ENCODE results near the gene CEP131. TPM values are rescaled to one million over a fixed set of nuclear protein-coding genes. Genes with fewer than 3 reads are reported as not detected.

CEP131 gene
- total and polyA plus RNA-seq, 7 donors = 1.8 to 11.6 (median 5.0) TPM

DNA sequence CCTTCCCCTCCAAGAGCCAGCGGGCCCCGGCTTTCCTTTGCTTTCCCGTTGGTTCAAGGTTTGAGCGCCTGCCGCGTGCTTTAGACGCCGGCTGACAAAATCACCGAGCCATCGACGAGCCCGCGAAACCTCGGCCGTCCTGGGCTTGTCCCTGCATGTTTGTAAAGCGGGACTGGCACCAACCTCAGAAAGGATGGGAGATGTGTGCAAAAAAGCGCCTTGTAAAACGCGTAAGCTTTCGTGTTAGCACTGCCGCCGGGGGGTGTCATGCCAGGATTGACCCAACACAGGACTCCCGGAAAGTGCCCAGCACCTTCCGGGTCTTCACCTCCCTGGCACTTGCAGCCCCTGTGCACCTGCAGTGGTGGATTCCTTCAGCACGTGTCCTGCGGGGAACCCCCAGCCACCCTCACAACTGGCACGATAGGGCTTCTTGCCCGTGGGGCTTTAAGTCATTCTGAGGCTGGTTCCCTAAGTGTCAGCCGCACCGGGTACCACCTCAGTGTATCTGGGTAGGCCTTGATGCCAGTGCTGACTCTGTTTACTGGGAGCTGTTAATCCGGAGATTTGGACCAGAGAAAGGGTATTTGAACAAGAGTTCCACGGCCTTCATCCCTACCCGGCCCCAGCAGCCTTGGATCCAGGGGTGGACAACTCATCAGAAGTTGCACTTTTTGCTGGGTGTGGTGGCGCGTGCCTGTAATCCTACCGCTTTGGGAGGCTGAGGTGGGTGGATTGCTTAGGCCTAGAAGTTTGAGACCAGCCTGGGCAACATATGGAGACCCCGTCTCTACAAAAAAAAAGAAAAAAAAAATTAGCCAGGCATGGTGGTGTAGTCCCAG, 17.2 kb upstream of the CEP131 start:
- Histone ChIP-seq H3K4me1 (peaks cover 0 to 45% (median 36%) of the 10 kb centered on the region in 4 donors), H3K36me3 (peaks cover 0 to 14% (median 0%) of the 10 kb centered on the region in 4 donors), H3K27ac (peak overlapping the region; percentile 87 to 92 (median 88)), H3K4me3 (peak overlapping the region; percentile 59 to 93 (median 90)), H3K27me3 (no peaks in the 10 kb centered on the region), H3K9me3 (no peaks in the 10 kb centered on the region)
- intact Hi-C loops (cut with DNase I) = loop anchor here (1.0 to 5.0 kb wide), 2 partner anchors 17 to 253 kb away; no protein-coding TSS in a partner anchor
- no peak for TF ChIP-seq POLR2A (IDR thresholded peaks at IDR 0.05)
- no peak for TF ChIP-seq CTCF (IDR thresholded peaks at IDR 0.05)
- TF ChIP-seq POLR2AphosphoS5 (IDR thresholded peaks at IDR 0.05) = no peak
- no peak for TF ChIP-seq EP300 (IDR thresholded peaks at IDR 0.05)
- DNase-seq = no peak
- WGBS, 2 donors = 11 to 18% methylated on average over 37 of the region's 37 CpGs

DNA sequence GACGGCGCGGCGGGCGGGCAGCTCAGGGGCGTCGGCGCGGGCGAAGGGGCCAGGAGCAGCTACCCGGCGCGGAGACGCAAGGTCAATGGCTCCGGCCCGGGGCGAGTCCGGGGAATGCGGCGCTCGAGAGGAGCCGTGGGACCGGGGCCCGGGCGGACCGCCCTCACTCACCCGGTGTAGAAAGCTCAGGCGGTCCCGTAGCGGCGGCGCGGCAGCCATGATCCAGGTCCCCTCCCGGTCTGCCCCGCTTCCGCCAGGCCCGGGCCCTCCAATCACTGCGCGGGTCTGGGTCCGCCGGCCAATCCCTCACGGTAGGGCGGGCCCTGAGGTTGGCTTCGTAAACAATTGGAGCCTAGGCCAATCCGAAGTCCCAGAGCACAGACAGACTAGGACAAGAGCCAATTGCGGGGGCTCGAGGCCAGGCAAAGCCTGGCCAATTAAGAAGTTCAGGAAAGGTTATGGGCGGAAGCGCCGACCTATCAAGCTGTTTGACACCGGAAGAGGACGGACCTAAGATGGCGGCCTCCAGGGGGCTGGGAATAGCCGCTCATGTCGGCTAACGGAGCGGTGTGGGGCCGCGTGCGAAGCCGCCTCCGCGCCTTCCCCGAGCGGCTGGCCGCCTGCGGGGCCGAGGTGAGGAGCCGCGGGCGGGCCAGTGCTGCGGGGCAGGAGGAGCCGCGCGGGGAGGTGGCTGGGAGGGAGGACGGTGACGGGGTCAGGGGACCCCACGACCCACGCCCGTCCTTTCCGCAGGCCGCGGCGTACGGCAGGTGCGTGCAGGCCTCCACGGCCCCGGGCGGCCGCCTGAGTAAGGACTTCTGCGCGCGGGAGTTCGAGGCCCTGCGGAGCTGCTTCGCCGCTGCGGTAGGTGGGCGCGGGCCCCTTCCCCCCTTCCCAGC, 16.3 kb upstream of the CEP131 start, which contains the start of the genes NDUFAF8 and TEPSIN:
Gene NDUFAF8 (plus strand): TSS at position 504 of the 899 bp plus-strand sequence. CDS start 46 bp downstream, at position 550.
Gene TEPSIN (minus strand): TSS at position 241 of the 899 bp plus-strand sequence. CDS start 22 bp downstream, at position 219.
- Histone ChIP-seq H3K36me3 (peaks cover 0 to 20% (median 0%) of the 10 kb centered on the region in 4 donors), H3K27ac (peak within 1 kb of the TSS; percentile 87 to 92 (median 88)), H3K4me1 (peaks cover 0 to 45% (median 36%) of the 10 kb centered on the region in 4 donors), H3K27me3 (no peaks in the 10 kb centered on the region), H3K4me3 (peak within 1 kb of the TSS; percentile 76 to 93 (median 90)), H3K9me3 (no peaks in the 10 kb centered on the region)
- TF ChIP-seq POLR2AphosphoS5 (IDR thresholded peaks at IDR 0.05) (peak; percentile 62 to 91 (median 80)), CTCF (IDR thresholded peaks at IDR 0.05) (peak in 1 of 4 experiments; percentile 8), POLR2A (IDR thresholded peaks at IDR 0.05) (peak; percentile 6 to 19), EP300 (IDR thresholded peaks at IDR 0.05) (no peak)
- DNase-seq = peak; percentile 99
- 0% methylated on average over 100 of the region's 100 CpGs for WGBS, 2 donors
- intact Hi-C loops (cut with DNase I) = loop anchor here (1.0 kb wide), 1 partner anchor 16 kb away; no protein-coding TSS in a partner anchor

GRCh38 chr17:81238490-81238814, 15.7 kb upstream of the CEP131 start:
- TF ChIP-seq CTCF (IDR thresholded peaks at IDR 0.05) (no peak), POLR2AphosphoS5 (IDR thresholded peaks at IDR 0.05) (no peak), POLR2A (IDR thresholded peaks at IDR 0.05) (no peak), EP300 (IDR thresholded peaks at IDR 0.05) (no peak)
- Histone ChIP-seq H3K27ac (peak overlapping the region; percentile 44 to 88 (median 67)), H3K36me3 (peaks cover under 1 to 26% (median 1%) of the 10 kb centered on the region in 4 donors), H3K9me3 (no peaks in the 10 kb centered on the region), H3K27me3 (no peaks in the 10 kb centered on the region), H3K4me3 (peak overlapping the region; percentile 76 to 93 (median 90)), H3K4me1 (peaks cover 0 to 45% (median 36%) of the 10 kb centered on the region in 4 donors)
- intact Hi-C loops (cut with DNase I) = no loop called here
- DNase-seq = no peak
- 1% methylated on average over 26 of the region's 26 CpGs for WGBS, 2 donors

- intact Hi-C loops (cut with DNase I) = no loop called here
- TF ChIP-seq CTCF (IDR thresholded peaks at IDR 0.05) (no peak), EP300 (IDR thresholded peaks at IDR 0.05) (no peak), POLR2AphosphoS5 (IDR thresholded peaks at IDR 0.05) (no peak), POLR2A (IDR thresholded peaks at IDR 0.05) (no peak)
Observed at GRCh38 chr17:81237591-81238489, 15.1 kb upstream of the CEP131 start.

More at GRCh38 chr17:81237591-81238489, 15.1 kb upstream of the CEP131 start:
- DNase-seq = no peak
- H3K4me3 ChIP-seq = peak overlapping the region; percentile 76 to 93 (median 90)
- peaks cover 0 to 45% (median 36%) of the 10 kb centered on the region in 4 donors for H3K4me1 ChIP-seq
- H3K27me3 ChIP-seq = no peaks in the 10 kb centered on the region
- WGBS, 2 donors = 52 to 58% methylated on average over 36 of the region's 36 CpGs
- H3K27ac ChIP-seq = peak overlapping the region in 1 of 4 donors; percentile 76
- peaks cover 5 to 32% (median 7%) of the 10 kb centered on the region in 4 donors for H3K36me3 ChIP-seq
- no peaks in the 10 kb centered on the region for H3K9me3 ChIP-seq

Data from sigmoid colon (tissue), 7 donors.